Measurements from ENCODE around the gene GAP43.

The GAP43 gene

DNA sequence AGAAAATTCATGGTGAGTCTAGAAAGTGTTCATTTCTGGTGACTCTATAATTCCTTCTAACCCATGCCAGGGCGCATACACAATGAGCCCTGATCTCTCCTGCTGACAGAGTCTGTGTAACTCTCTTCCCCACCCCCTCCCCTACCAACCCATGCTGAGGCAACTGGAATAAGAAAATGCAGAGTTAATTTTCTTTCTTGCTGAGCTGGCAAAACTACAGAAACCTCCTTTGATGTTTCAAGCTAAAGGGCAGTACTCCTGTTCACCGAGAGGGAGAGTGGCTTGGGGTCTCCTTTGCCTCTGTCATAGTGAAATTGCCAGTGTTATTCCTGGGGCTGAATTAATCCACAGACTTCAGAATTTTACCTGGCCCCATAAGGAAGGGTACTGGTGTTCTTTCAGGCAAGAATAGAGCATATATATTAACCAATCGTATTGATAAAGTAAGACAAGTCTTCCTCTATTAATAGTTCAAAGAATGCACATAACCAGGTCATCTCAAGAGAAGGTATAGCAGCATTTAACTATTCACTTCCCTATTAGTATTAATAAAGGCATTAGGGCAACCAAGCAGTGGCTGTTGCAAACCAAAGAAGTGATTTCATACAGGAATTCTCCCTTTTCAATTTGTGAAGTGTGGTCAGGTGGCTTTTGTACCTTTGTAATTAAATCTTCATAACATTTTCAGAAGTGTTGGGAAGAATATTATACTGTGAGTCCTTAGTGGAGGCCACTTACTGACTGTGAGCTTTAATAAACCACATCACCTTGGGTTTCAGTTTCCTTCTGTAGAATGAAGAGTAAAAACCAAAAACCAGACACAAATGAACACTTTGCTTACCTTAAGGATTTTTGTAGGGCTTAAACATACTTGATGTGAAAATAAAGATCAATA lies 4.1 kb downstream of the GAP43 start:
- no peak for DNase-seq

DNA sequence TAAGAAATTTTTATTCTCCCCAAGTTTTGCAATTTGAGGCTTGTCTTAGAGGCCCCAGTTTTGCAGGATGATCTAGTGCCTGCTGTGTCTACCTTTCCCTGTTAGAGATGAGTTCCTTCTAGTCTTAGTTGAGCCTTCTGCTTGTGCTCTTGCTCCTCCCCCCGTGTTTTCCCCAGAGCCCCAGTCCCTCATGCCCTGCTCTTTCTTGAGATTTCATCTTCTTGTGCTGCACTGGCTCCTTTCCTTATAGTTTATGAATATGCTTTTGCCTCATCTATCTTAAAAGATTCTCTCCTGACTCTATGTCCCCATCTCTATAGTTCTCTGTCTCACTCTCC lies 4.7 kb downstream of the GAP43 start:
- DNase-seq = no peak

DNA sequence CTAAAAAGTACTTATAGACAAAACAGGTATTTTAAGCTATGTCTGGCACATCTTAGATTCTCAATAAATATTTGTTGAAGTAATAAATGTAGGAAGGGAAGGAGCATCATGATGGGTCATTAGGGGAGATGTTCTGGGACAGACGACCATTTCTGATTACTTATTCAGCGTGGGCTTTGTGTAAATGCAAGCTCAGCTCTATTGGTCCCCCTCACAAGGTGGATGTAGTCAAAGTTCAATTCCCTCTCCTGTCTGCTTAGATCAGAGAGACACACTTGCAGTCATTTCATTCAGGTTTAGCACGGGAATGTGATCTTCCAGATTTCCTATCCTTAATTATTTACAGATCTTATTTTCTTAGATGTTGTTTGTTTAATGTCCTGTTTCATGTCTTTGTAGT lies 7.5 kb downstream of the GAP43 start:
- DNase-seq = no peak

DNA sequence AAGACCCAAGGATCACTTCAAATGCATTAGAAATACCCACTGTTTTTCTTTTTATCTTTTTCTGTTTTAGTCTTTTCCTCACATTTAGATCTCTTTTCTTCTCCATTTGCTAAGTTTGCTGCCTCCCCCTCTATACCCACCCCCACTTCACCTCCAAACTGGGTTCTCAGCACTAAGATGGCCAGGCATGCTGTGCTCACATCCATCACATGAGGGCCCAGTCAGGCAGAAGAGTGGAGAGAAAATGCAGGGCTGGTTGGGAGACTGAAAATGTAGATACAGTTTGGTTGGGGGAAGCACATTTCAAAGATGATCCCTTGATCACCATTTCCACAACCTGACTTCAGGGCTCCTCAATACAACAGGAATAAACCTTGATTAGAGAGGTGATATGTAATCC lies 8.7 kb downstream of the GAP43 start:
- no peak for DNase-seq

DNA sequence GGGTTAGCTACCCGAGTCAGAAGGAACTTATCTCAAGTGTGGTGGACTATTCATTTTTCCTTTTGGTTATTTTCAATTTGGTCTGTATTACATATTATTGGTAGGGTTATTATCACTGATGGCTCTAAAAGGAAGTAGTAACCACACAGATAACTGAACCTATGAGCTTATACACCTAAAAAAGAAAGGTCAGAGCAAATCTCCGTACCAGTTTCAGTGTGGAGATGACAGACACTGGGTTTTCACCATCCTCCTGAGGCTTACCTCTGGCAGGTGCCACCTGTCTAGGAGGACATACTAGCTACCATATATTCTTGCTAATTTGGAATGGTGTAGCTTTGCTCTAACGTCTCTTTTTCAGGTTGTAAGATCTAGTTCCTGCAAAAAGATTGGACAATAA lies 10.2 kb downstream of the GAP43 start:
- DNase-seq = no peak

DNA sequence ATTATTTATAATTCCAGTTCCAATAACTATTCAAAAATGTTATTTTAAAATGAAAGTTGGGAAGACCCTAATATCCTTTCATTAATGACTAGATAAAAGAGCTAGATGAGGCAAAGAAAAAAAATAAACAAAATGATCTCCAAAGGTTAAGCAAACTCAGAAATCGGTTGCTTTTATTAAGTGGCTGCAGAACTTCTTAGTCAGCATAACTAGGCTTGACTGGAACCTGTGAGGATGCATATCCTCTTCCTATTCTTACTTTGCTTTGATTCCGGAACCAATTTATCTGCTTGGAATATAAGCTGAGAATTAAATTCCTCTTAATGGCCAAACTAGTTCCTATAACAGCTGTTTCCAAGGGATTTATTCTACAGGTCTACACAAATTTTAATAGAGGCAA lies 10.7 kb downstream of the GAP43 start:
- DNase-seq = no peak

DNA sequence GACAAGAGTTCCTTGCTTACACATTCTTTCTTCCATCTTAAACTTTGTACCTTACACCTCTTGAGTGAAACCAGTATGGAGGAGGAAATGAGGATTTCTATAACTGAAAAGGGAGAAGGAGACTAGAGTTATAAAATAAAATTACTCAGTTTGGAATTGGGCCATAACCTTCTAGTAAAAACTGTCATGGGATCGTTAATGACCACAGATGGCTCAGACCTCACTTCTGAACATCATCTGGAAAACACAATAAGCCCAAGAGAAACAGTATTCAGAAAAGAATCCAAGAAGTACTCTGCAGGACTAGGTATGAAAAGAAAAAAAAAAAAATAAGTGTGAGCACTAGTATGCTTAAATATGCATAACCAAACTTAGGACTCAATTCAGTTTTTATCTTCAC lies 12.1 kb downstream of the GAP43 start:
- no peak for DNase-seq

DNA sequence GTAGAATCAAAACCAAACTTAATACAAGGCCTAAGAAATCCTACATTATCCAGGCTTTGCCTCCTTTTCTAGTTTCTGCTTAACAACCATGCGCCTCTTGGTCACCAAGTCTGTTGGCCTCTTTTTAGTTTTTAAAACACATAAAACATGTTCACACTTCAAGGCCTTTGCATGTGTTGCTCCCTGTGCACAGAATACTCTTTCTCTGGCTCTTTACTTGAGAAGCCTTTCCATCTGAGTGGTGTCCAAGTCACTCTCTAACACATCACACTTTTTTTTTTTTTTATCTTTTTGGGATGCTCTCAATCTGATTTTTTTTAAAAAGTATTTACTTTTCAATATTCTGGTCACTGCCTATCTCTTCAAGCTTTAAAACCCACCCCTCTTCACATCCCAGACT lies 14.9 kb downstream of the GAP43 start:
- DNase-seq = no peak

DNA sequence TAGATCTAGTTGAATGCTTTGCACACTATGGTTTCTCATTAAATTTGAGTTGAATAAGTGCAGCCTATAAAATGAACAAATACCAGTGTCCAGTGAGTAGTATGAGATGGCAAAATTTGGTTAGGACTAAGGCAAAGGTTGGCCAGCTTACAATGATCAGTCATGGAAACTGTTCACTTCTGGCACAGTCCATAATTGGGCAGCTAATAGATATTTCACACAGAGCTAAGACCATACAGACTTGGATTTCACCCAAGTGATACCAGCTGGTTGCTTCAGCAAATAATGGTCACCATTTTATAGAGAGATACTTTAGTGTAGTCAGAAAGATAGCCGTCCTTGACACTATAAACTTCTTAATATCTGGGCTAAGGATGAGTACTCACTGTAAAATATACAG lies 15.7 kb downstream of the GAP43 start:
- DNase-seq = no peak

DNA sequence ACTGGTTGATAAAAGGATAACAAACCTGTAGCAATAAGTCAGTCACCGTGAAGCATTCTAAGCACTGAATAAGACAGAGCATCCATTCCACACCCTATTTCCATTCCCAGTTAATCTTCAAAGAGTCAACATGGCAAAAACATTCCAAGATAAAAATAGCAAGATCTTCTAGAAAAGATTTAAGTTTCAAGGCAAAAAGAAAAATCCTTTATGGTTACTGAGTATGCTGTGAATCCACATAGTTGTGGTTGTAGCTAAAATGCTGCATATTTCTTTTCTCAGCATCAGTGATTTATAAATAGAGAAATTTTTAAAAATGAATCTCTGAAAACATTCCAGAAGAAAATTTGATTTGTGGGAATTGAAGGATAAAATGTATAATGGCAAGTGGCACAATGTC lies 21.1 kb downstream of the GAP43 start:
- no peak for DNase-seq

DNA sequence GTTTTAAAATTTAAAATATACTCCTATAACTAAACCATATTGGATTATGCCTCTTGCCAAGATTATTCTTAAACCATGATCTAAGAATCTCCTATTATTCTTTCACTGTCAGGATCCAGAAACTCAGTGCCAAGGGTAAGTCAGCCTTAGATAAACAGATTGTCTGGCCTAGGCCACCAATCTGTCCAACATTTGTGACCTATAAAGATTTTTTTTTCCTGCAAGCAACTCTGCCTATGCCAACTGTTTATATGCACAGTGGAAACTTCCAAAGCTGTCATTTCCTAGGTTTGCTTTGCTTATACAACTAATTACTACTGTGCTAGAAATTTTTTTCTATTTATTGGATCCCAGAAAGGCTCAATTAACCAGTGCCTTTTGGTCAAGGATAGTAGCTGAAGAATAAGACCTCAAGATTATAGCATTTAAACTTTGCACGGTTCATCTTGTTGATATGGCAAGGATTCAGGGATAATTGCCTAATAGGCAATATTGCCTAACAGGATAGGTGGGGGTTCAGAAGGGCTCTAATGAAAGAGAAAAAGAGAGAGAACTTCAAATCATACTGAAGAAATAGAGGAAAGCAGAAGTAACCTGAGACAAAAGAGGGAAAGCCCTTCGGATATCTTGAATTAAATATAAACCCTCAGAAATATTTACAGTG lies 22.8 kb downstream of the GAP43 start:
- DNase-seq = no peak

DNA sequence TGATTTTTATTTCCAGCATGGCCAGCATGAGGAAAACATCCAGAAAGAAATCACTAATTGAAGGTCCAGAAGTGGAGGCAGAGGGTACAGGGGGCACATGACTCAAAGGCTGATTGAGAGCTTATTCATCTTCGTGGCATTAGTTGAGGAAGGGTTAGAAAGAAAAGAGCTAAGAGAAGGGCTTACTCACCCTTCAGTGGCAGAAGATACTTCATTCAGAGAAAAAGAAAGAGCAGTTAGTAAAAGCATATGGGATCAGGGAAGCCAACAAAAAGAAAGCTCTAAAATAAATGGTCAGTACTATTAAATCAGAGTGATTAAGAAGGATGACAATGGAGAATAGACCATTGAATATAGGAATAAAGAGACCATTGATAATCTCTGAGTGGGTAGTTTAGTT lies 25.2 kb downstream of the GAP43 start:
- DNase-seq = no peak

DNA sequence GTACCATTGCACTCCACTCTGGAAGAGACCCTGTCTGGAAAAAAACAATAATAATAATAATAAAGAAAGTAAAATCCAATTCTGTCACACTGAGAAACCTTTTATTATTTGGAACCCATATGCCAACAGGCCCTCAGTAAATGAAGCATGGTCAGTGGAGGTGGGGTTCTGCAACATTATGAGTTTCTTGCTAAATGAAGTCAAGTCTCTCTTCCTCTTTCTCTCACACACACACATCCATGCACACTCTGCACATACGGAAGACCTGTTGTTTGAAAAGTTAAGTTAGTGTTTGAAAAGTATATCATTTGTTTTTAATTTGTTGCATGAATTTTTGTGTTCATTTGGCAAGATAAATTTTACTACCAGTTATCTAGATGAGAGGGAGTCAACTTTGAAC lies 27.8 kb downstream of the GAP43 start:
- no peak for DNase-seq

DNA sequence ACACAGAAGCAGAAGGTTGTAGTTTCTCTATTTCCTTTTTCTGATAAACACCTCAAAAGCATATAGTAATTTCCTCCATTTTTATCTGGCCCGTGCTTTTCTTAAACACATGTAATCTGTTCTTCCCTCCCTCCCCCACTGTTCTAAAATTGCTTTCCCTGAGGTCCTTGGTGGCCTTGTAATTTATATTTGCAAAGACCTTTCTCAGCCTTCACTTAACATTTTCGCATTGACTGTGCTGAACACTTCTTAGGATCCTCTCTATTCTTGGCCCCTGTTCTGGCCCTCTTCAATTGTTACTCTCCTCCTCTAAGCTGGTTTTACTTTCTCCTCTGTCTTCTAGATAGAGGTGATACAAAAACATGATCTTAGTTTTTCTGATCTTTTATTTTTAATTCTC lies 28.3 kb downstream of the GAP43 start:
- DNase-seq = no peak

DNA sequence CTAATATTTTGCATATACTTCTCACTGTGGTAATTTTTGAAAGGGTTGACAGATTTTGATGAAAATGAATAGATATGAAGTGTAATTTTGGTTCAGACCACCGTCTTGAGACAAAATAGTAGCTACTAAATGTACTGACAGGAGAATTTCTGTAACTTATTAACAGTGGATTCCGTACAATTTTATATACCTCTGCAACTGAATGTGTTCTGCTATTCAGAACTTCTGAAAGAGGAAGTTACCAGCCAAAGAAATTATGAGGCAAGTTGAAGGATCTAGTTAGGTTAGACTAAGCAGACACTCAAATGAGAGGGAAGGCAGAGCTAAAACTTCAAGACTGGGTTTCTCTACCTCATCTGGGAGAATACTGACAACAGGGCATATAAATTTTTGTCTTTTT lies 29.4 kb downstream of the GAP43 start:
- DNase-seq = no peak

DNA sequence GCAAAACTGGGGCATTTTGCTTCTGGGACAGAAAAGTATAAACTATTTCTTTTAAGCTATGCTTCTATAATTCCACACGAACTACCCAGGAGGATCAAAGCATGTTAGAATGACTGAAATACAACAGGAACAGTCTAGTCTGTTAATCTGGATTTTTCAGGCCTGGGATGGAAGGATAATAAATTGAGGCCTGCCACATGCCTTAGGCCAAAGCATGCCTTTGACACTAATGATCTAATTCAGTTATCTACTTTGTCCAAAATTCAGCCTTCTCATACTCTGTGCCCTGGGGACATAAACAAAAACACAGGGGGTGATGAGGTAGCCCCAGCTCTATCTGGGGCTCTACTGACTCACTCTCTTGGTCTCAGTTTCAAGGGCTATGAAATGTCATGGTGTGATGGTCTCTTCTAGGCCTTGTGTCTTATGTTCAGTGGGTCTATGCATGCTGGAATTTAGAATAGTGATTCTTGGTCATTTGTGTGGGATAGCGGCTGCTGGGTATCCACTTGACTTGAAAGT lies 32.5 kb downstream of the GAP43 start:
- no peak for DNase-seq

DNA sequence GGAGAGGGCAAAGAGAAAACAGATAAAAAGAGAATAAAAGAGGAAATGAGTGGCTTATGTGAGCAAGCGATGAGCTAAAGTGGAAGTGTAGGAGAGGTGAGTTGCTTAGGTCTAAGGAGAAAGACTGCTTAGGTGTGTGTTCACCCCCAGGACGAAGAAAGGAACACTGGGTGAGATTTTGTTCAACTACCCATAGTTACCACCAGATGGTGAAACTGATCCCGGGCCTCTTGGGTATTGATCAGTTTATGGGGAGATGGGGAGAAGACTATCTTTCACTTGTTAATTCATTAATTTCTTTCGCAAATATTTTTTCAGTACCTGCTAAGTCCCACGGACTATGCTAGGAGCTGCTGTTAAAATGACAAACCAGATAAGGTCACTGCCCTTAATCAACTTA lies 33.9 kb downstream of the GAP43 start:
- DNase-seq = no peak

DNA sequence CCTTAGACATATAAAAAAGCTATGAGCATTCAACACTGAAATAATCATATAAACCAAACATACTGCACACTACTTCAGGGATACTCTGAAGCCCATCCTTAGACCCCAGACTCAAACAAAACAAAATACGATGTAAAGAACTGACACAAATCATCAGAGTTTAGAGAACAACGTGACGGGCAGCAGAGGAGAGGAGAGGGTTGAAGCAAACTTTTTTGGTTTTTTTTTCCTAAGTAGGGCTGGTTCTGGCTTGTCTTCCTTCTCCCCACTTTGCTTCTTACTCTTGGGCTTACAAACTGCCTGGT lies 34.7 kb downstream of the GAP43 start:
- DNase-seq = no peak

DNA sequence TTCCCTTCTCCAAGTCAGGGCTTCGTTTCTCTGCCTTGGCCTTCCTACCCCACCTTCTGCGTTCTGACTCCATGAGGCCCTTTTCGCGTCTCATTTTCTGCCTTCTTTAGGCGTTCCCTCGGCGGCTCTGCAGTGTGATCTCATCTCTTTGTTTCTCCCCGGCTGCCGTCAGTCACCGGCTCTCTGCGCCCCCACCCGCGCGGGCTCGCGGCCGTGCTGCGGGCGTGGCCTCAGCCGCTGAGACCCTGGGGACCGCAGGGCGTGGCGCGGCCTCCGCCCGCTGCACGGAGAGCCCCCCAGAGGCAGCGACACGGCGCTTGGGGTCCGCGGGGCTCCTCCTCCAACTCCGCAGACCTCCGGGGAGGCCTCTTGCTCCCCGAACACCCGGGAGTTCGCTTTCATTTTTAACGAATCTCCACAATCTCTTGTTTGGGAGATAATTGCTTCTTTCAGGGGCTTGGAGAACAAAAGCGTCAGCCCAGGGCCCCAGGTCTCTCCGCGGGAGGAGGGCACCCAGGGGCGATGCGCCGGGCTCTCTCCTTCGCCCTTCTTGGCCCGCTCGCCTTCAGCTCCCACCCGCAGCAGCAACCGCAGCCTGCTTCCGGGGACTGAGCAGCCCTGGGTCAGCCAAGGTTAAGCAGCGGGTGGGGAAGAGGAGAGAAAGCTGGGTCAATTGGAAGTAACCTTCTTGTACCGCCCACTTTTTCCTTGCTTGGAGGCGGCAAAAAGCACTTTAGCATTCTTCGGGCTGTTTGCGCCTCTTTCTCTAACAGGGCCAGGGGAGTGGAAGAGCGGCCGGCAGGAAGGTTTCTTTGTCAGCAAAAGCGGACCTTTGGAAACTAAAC lies 35.2 kb downstream of the GAP43 start:
- DNase-seq = peak; percentile 60

DNA sequence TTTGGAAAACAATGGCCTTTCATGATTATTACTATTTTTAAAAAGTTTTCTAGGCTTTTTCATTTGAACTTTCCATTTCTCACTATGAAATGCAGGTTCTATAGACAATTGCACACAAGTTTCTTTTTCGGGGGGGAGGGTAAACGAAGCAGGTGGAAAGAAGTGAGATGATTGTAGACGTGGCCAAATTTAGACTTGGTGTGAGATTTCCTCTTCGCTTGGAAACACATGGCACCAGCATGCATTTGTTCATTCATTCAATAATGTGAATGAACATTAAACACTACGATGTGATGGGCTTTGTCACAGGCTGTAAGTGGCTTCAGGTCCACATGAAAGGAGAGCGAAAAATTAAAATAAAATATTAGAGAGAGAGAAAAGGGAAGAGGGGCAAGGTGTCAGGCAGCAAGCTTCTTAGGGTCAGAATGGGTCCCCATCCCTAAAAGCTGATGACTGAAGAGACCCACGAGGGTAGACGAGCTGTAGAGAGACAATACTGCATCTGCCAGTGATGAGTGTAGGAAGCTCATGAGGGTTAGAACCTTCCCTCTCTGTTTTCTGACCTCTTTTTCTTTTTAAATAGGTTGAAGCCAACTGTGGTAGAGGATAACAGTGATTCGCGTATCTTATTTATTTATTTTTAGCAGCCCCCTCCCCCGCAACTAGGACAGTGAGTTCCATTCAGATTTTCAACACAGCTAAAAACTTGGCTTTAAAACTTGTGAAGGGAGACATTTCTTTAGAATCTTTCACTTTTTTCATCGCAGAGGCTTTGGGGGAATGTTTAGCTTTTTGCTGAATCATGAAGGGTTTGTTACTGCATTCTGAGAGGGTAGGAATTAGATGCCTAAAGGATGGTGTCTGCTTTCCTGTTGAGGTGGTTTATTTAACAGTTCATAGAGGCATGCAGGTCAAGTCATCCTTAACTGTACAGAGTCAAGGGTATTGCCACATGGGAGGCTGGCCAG lies 36.2 kb downstream of the GAP43 start:
- DNase-seq = no peak

DNA sequence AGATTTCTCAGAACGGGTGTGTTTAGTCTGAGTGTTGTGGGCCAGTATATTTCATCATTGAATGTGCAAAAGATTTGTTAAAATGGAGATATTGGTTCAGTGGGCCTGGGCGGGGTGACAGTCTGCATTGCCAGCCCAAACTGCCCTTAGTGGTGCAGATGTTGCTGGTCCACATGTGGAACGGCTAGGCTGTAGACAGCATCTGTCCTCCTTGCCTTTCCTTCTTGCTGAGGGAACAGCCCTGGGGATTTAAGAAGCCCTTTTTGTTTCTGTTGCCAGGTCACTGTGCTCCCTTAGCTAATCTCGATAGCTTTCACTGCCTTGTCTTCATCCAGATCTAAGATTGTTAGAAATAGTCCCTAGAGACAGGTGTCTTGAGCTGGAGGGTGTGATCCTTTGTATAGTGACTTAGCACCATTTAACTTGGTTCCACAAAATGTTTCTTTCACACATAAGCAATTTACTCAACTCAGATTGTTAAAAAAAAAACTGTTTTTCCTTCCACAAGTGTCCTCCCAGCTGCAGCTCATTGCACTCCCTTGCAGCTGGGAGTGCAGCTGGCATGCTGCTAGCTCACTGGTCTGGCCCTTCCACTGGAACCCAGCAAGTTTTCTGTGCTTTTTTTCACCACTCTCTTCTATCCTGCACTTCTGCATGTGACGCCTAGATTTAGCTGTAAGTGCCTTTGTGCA lies 37.5 kb downstream of the GAP43 start:
- no peak for DNase-seq

DNA sequence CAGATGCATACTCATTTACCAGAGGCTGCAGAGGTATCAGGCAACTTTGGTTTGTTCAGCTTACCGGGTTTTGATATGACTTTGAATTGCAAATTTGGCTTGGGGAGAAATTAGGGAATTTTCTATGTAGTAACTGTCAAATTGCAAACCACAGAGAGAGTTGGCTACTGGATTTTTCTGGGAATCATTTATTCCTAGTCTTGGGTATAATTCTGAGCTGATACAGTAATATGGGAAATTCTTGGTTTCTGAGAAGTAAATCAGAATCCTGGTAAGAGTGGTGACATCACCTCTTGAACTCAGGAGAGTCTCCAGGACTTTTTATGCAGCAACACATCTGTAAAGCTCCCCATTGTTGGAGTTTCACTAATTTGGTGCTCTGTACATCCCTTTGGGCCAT lies 39.0 kb downstream of the GAP43 start:
- no peak for DNase-seq
